Activated naive CD8-positive, alpha-beta T cell treated with anti-CD3 and anti-CD28 coated beads, Interleukin-2, amount 10 ng/mL, durations not matched to agents 7 days and 5 days (primary cell): ENCODE results near the gene FYN. TPM values are rescaled to one million over a fixed set of nuclear protein-coding genes. Genes with fewer than 3 reads are reported as not detected.

Experiments
- ATAC-seq: fragments of 150-1000 bp; cut with Tn5 transposase; one replicate; pipeline ENCODE4 v1.10.0; 2021; ENCODE audit warnings: low read depth, moderate library complexity
- POLR2A ChIA-PET: fragments of 350-600 bp; sonication (Branson Sonifier 250); formaldehyde crosslinking; loops from one replicate; lab custom pipeline; 2021; ENCODE audit warnings: antibody characterized with exemption; lab: Charles Lee
- DNase-seq: peaks from one replicate; pipeline ENCODE4 v3.0.0; 2021
- H3K27ac Mint-ChIP-seq: one replicate; pipeline ENCODE4 v1.8.0; 2022; ENCODE audit warnings: mild to moderate bottlenecking, mixed read lengths
- H3K27me3 Mint-ChIP-seq: one replicate; pipeline ENCODE4 v1.8.0; 2022; ENCODE audit warnings: mild to moderate bottlenecking, moderate library complexity, mixed read lengths
- H3K36me3 Mint-ChIP-seq: one replicate; pipeline ENCODE4 v1.8.0; 2021; ENCODE audit warnings: mild to moderate bottlenecking, mixed read lengths
- H3K4me1 Mint-ChIP-seq: one replicate; pipeline ENCODE4 v1.8.0; 2021; ENCODE audit warnings: mixed read lengths
- H3K4me3 Mint-ChIP-seq: one replicate; pipeline ENCODE4 v1.8.0; 2022; ENCODE audit warnings: mild to moderate bottlenecking, moderate library complexity, mixed read lengths
- H3K9me3 Mint-ChIP-seq: one replicate; pipeline ENCODE4 v1.8.0; 2021; ENCODE audit warnings: mixed read lengths
- total RNA-seq, 2 experiments: library from RNA; stranded (reverse); gene quantifications; one replicate each; pipeline ENCODE4 v1.2.3, GENCODE V29; 2021

FYN gene
- total RNA-seq, 2 experiments from 2014 or later = 363 to 409 TPM

- peaks cover 8% of the 10 kb centered on the region for H3K36me3 Mint-ChIP-seq
- H3K4me1 Mint-ChIP-seq = peaks cover 43% of the 10 kb centered on the region
- DNase-seq (peak; percentile 41), ATAC-seq (no peak)
- peak overlapping the region; percentile 90 for H3K27ac Mint-ChIP-seq
- POLR2A ChIA-PET = interaction anchor here (1.5 kb wide), 1 partner anchor 28 kb away, joined by 5 read pairs; no protein-coding TSS in a partner anchor
- peaks cover 2% of the 10 kb centered on the region for H3K27me3 Mint-ChIP-seq
- no peaks in the 10 kb centered on the region for H3K9me3 Mint-ChIP-seq
- peak overlapping the region; percentile 90 for H3K4me3 Mint-ChIP-seq
Measured at GRCh38 chr6:111871725-111872400, 1.4 kb downstream of the FYN start.

GRCh38 chr6:111871207-111871606 lies 2.0 kb downstream of the FYN start:
- POLR2A ChIA-PET = interaction anchor here (1.1 to 1.5 kb wide), 2 partner anchors 27 kb away, joined by 3 to 5 read pairs; no protein-coding TSS in a partner anchor
- peaks cover 46% of the 10 kb centered on the region for H3K4me1 Mint-ChIP-seq

GRCh38 chr6:111870742-111871064 lies 2.5 kb downstream of the FYN start:
- ATAC-seq (no peak), DNase-seq (no peak)
- Mint-ChIP-seq H3K27me3 (peaks cover 2% of the 10 kb centered on the region), H3K27ac (peak overlapping the region; percentile 90), H3K4me3 (peak overlapping the region; percentile 90), H3K36me3 (peaks cover 12% of the 10 kb centered on the region), H3K4me1 (peaks cover 51% of the 10 kb centered on the region), H3K9me3 (no peaks in the 10 kb centered on the region)
- POLR2A ChIA-PET = interaction anchor here (1.1 kb wide), 1 partner anchor 27 kb away, joined by 3 read pairs; no protein-coding TSS in a partner anchor

More at GRCh38 chr6:111871207-111871606, 2.0 kb downstream of the FYN start:
- peaks cover 2% of the 10 kb centered on the region for H3K27me3 Mint-ChIP-seq
- ATAC-seq = peak; percentile 50
- peak overlapping the region; percentile 90 for H3K27ac Mint-ChIP-seq
- H3K36me3 Mint-ChIP-seq = peaks cover 10% of the 10 kb centered on the region
- DNase-seq = peak; percentile 38
- H3K4me3 Mint-ChIP-seq = peak overlapping the region; percentile 90
- H3K9me3 Mint-ChIP-seq = no peaks in the 10 kb centered on the region

- DNase-seq (no peak), ATAC-seq (no peak)
- H3K9me3 Mint-ChIP-seq = no peaks in the 10 kb centered on the region
- H3K4me3 Mint-ChIP-seq = peak overlapping the region; percentile 90
- peaks cover 2% of the 10 kb centered on the region for H3K27me3 Mint-ChIP-seq
- H3K36me3 Mint-ChIP-seq = peaks cover 14% of the 10 kb centered on the region
- peaks cover 52% of the 10 kb centered on the region for H3K4me1 Mint-ChIP-seq
- POLR2A ChIA-PET = interaction anchor here (0.6 to 1.1 kb wide), 2 partner anchors 26 kb away, joined by 3 read pairs; no protein-coding TSS in a partner anchor
- H3K27ac Mint-ChIP-seq = peak overlapping the region; percentile 90
Measured at GRCh38 chr6:111870051-111870741, 3.1 kb downstream of the FYN start.

- Mint-ChIP-seq H3K9me3 (no peaks in the 10 kb centered on the region), H3K4me3 (no peak overlapping the region), H3K36me3 (peaks cover 21% of the 10 kb centered on the region), H3K27ac (peak overlapping the region; percentile 65), H3K27me3 (no peaks in the 10 kb centered on the region), H3K4me1 (peaks cover 70% of the 10 kb centered on the region)
- ATAC-seq (no peak), DNase-seq (no peak)
- POLR2A ChIA-PET = interaction anchor here (0.7 kb wide), 1 partner anchor 156 kb away, joined by 6 read pairs; no protein-coding TSS in a partner anchor
Measured at GRCh38 chr6:111866857-111867256, 6.4 kb downstream of the FYN start.

GRCh38 chr6:111865909-111866546 lies 7.2 kb downstream of the FYN start:
- peaks cover 23% of the 10 kb centered on the region for H3K36me3 Mint-ChIP-seq
- peaks cover 71% of the 10 kb centered on the region for H3K4me1 Mint-ChIP-seq
- H3K4me3 Mint-ChIP-seq = no peak overlapping the region
- H3K27me3 Mint-ChIP-seq = no peaks in the 10 kb centered on the region
- ATAC-seq (no peak), DNase-seq (no peak)
- no peaks in the 10 kb centered on the region for H3K9me3 Mint-ChIP-seq
- peak overlapping the region; percentile 52 for H3K27ac Mint-ChIP-seq
- POLR2A ChIA-PET = no interaction called here

GRCh38 chr6:111865049-111865585 lies 8.1 kb downstream of the FYN start:
- H3K4me3 Mint-ChIP-seq = no peak overlapping the region
- peaks cover 2% of the 10 kb centered on the region for H3K9me3 Mint-ChIP-seq
- H3K36me3 Mint-ChIP-seq = peaks cover 28% of the 10 kb centered on the region
- no peak for ATAC-seq
- DNase-seq = no peak
- POLR2A ChIA-PET = no interaction called here
- H3K27ac Mint-ChIP-seq = no peak overlapping the region
- no peaks in the 10 kb centered on the region for H3K27me3 Mint-ChIP-seq
- H3K4me1 Mint-ChIP-seq = peaks cover 74% of the 10 kb centered on the region

GRCh38 chr6:111864138-111865048 lies 8.9 kb downstream of the FYN start:
- Mint-ChIP-seq H3K9me3 (peaks cover 2% of the 10 kb centered on the region), H3K27ac (peak overlapping the region; percentile 1), H3K36me3 (peaks cover 32% of the 10 kb centered on the region), H3K27me3 (no peaks in the 10 kb centered on the region), H3K4me3 (no peak overlapping the region), H3K4me1 (peaks cover 74% of the 10 kb centered on the region)
- POLR2A ChIA-PET = no interaction called here
- ATAC-seq (no peak), DNase-seq (no peak)

GRCh38 chr6:111862741-111863140 lies 10.5 kb downstream of the FYN start:
- no peak overlapping the region for H3K4me3 Mint-ChIP-seq
- POLR2A ChIA-PET = interaction anchor here (1.1 kb wide), 1 partner anchor 14 kb away, joined by 3 read pairs; no protein-coding TSS in a partner anchor
- peaks cover 35% of the 10 kb centered on the region for H3K36me3 Mint-ChIP-seq
- DNase-seq (no peak), ATAC-seq (no peak)
- H3K27me3 Mint-ChIP-seq = no peaks in the 10 kb centered on the region
- H3K27ac Mint-ChIP-seq = no peak overlapping the region
- peaks cover 79% of the 10 kb centered on the region for H3K4me1 Mint-ChIP-seq
- peaks cover 2% of the 10 kb centered on the region for H3K9me3 Mint-ChIP-seq

- Mint-ChIP-seq H3K9me3 (peaks cover 2% of the 10 kb centered on the region), H3K27ac (no peak overlapping the region), H3K4me1 (peaks cover 76% of the 10 kb centered on the region), H3K4me3 (no peak overlapping the region), H3K36me3 (peaks cover 33% of the 10 kb centered on the region), H3K27me3 (no peaks in the 10 kb centered on the region)
- DNase-seq (no peak), ATAC-seq (no peak)
- POLR2A ChIA-PET = interaction anchor here (1.1 kb wide), 1 partner anchor 15 kb away, joined by 3 read pairs; no protein-coding TSS in a partner anchor
Measured at GRCh38 chr6:111862314-111862713, 10.9 kb downstream of the FYN start.

- Mint-ChIP-seq H3K9me3 (peaks cover 2% of the 10 kb centered on the region), H3K36me3 (peaks cover 32% of the 10 kb centered on the region), H3K27ac (no peak overlapping the region), H3K4me3 (no peak overlapping the region), H3K27me3 (no peaks in the 10 kb centered on the region), H3K4me1 (peaks cover 78% of the 10 kb centered on the region)
- POLR2A ChIA-PET = interaction anchor here (1.1 to 1.4 kb wide), 2 partner anchors 10 to 15 kb away, joined by 3 to 11 read pairs; no protein-coding TSS in a partner anchor
- DNase-seq (no peak), ATAC-seq (no peak)
Measured at GRCh38 chr6:111861431-111861885, 11.8 kb downstream of the FYN start.

GRCh38 chr6:111858347-111858746 lies 14.9 kb downstream of the FYN start:
- DNase-seq (no peak), ATAC-seq (peak; percentile 21)
- POLR2A ChIA-PET = interaction anchor here (1.2 kb wide), 1 partner anchor 15 kb away, joined by 4 read pairs; no protein-coding TSS in a partner anchor
- H3K27ac Mint-ChIP-seq = peak overlapping the region; percentile 64
- peaks cover 32% of the 10 kb centered on the region for H3K36me3 Mint-ChIP-seq
- H3K4me1 Mint-ChIP-seq = peaks cover 65% of the 10 kb centered on the region
- H3K27me3 Mint-ChIP-seq = no peaks in the 10 kb centered on the region
- H3K4me3 Mint-ChIP-seq = peak overlapping the region; percentile 4
- peaks cover 2% of the 10 kb centered on the region for H3K9me3 Mint-ChIP-seq
